HepG2 (cell line): ENCODE results near the gene SPTAN1. TPM values are rescaled to one million over a fixed set of nuclear protein-coding genes. Genes with fewer than 3 reads are reported as not detected.

ENCODE experiments used
- ARHGAP35 ChIP-seq: sonication (generic); formaldehyde crosslinking; IDR thresholded peaks from 2 replicates; pipeline ENCODE4 v1.9.0; 2022; ENCODE audit warnings: mild to moderate bottlenecking, inconsistent platforms, moderate library complexity, missing genetic modification reagents, borderline replicate concordance
- CC2D1A ChIP-seq: sonication (generic); formaldehyde crosslinking; IDR thresholded peaks from 2 replicates; pipeline ENCODE4 v1.8.1; 2023; ENCODE audit warnings: mild to moderate bottlenecking, missing genetic modification reagents
- DDIT3 ChIP-seq: sonication (generic); formaldehyde crosslinking; IDR thresholded peaks from 2 replicates; pipeline ENCODE4 v1.4.0; 2020; ENCODE audit warnings: mild to moderate bottlenecking, missing genetic modification reagents
- FOSL2 ChIP-seq: sonication (generic); formaldehyde crosslinking; IDR thresholded peaks from 2 replicates; pipeline ENCODE4 v1.4.0; 2020; ENCODE audit warnings: missing genetic modification reagents
- GATAD1 ChIP-seq: IDR thresholded peaks from 2 replicates; pipeline ENCODE4 v1.6.1; 2016; ENCODE audit warnings: missing genetic modification reagents, missing compliant biosample characterization
- KDM6A ChIP-seq: IDR thresholded peaks from 2 replicates; pipeline ENCODE4 v1.6.1; 2016; ENCODE audit warnings: low read depth
- MAFF ChIP-seq: IDR thresholded peaks from 2 replicates; pipeline ENCODE4 v1.6.1; 2011; ENCODE audit warnings: low read depth, low read length, improper control_type of control experiment
- TBP ChIP-seq: sonication (generic); formaldehyde crosslinking; IDR thresholded peaks from 2 replicates; pipeline ENCODE4 v1.5.0; 2020; ENCODE audit warnings: missing genetic modification reagents
- TOE1 ChIP-seq: sonication (generic); formaldehyde crosslinking; IDR thresholded peaks from 2 replicates; pipeline ENCODE4 v1.4.0; 2020; ENCODE audit warnings: mild to moderate bottlenecking, missing genetic modification reagents
- ZNF235 ChIP-seq: sonication (generic); formaldehyde crosslinking; IDR thresholded peaks from 2 replicates; pipeline ENCODE4 v1.8.1; 2023; ENCODE audit warnings: mild to moderate bottlenecking, missing genetic modification reagents, borderline replicate concordance
- ZNF362 ChIP-seq: sonication (generic); formaldehyde crosslinking; IDR thresholded peaks from 2 replicates; pipeline ENCODE4 v1.4.0; 2020; ENCODE audit warnings: missing genetic modification reagents, mild to moderate bottlenecking, borderline replicate concordance
- ZNF510 ChIP-seq: sonication (generic); formaldehyde crosslinking; IDR thresholded peaks from 2 replicates; pipeline ENCODE4 v1.4.0; 2020; ENCODE audit warnings: low read depth, mild to moderate bottlenecking, missing genetic modification reagents
- ZNF547 ChIP-seq: sonication (generic); formaldehyde crosslinking; IDR thresholded peaks from 2 replicates; pipeline ENCODE4 v1.5.1; 2020; ENCODE audit warnings: mild to moderate bottlenecking, missing genetic modification reagents
- ZNF740 ChIP-seq: sonication (generic); formaldehyde crosslinking; IDR thresholded peaks from 2 replicates; pipeline ENCODE4 v1.4.0; 2020; ENCODE audit warnings: missing genetic modification reagents
- polyA plus RNA-seq, 8 experiments: library from polyadenylated mRNA; depleted of rRNA in 3 of 8; stranded (reverse) in 7 of 8; unstranded in 1 of 8; fragments of >200 nt; fragmentation: Illumina TruSeq in 4 of 8; extraction: Trizol in 4 of 8; gene quantifications; 2 replicates each; pipeline versions ENCODE4 v1.2.1 to v1.2.3, GENCODE V29; 2011 to 2016; ENCODE audit warnings: low read depth in 4 of 8, missing spikeins in 1 of 8, mixed read lengths in 1 of 8; ENCODE audit not compliant: insufficient read depth in 1 of 8
- total RNA-seq, 5 experiments: library from RNA; depleted of rRNA; stranded (reverse); fragments of >200 nt; fragmentation: Illumina TruSeq; extraction: Trizol; gene quantifications; 2 replicates each; pipeline ENCODE4 v1.2.3, GENCODE V29; 2016; ENCODE audit warnings: low read depth in 1 of 5
- TF ChIP-seq, protein P1 (sequence below): sonication (generic); formaldehyde crosslinking; IDR thresholded peaks from 2 replicates; pipeline ENCODE4 v1.4.0; 2020; ENCODE audit warnings: missing genetic modification reagents
- TF ChIP-seq, protein P2 (sequence below): IDR thresholded peaks from 2 replicates; pipeline ENCODE4 v1.6.1; 2012; ENCODE audit warnings: low read depth, low read length, improper control_type of control experiment
- TF ChIP-seq, protein P3 (sequence below): sonication (generic); formaldehyde crosslinking; IDR thresholded peaks from 2 replicates; pipeline ENCODE4 v1.5.1; 2020; ENCODE audit warnings: mild to moderate bottlenecking, missing genetic modification reagents, borderline replicate concordance
- TF ChIP-seq, protein P4 (sequence below): sonication (generic); formaldehyde crosslinking; IDR thresholded peaks from 2 replicates; pipeline ENCODE4 v1.5.0; 2020; ENCODE audit warnings: mild to moderate bottlenecking, missing genetic modification reagents

Gene SPTAN1
- total and polyA plus RNA-seq, 2 of the 13 experiments (the other 11 are each of a cell fraction or from before 2014, with no cell fraction given) = 106 to 111 TPM

- TF ChIP-seq, protein P1, sequence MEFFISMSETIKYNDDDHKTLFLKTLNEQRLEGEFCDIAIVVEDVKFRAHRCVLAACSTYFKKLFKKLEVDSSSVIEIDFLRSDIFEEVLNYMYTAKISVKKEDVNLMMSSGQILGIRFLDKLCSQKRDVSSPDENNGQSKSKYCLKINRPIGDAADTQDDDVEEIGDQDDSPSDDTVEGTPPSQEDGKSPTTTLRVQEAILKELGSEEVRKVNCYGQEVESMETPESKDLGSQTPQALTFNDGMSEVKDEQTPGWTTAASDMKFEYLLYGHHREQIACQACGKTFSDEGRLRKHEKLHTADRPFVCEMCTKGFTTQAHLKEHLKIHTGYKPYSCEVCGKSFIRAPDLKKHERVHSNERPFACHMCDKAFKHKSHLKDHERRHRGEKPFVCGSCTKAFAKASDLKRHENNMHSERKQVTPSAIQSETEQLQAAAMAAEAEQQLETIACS (CRISPR knock-in tag) = 0 out of 2 replicates have a peak, but pooled peaks have one; percentile 35
- TF ChIP-seq TOE1 (CRISPR knock-in tag) (no peak), MAFF (peak; percentile 85), TBP (CRISPR knock-in tag) (no peak), FOSL2 (CRISPR knock-in tag) (peak; percentile 93), ZNF510 (CRISPR knock-in tag) (no peak), GATAD1 (CRISPR knock-in tag) (0 out of 2 replicates have a peak, but pooled peaks have one; percentile 31), ZNF740 (CRISPR knock-in tag) (no peak), ZNF547 (CRISPR knock-in tag) (no peak), DDIT3 (CRISPR knock-in tag) (no peak), ARHGAP35 (CRISPR knock-in tag) (no peak), ZNF235 (no peak), KDM6A (CRISPR knock-in tag) (0 out of 2 replicates have a peak, but pooled peaks have one; percentile 12), ZNF362 (no peak), CC2D1A (CRISPR knock-in tag) (no peak)
- TF ChIP-seq, protein P2, sequence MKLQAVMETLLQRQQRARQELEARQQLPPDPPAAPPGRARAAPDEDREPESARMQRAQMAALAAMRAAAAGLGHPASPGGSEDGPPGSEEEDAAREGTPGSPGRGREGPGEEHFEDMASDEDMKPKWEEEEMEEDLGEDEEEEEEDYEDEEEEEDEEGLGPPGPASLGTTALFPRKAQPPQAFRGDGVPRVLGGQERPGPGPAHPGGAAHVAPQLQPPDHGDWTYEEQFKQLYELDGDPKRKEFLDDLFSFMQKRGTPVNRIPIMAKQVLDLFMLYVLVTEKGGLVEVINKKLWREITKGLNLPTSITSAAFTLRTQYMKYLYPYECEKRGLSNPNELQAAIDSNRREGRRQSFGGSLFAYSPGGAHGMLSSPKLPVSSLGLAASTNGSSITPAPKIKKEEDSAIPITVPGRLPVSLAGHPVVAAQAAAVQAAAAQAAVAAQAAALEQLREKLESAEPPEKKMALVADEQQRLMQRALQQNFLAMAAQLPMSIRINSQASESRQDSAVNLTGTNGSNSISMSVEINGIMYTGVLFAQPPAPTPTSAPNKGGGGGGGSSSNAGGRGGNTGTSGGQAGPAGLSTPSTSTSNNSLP = no peak
- TF ChIP-seq, protein P3, sequence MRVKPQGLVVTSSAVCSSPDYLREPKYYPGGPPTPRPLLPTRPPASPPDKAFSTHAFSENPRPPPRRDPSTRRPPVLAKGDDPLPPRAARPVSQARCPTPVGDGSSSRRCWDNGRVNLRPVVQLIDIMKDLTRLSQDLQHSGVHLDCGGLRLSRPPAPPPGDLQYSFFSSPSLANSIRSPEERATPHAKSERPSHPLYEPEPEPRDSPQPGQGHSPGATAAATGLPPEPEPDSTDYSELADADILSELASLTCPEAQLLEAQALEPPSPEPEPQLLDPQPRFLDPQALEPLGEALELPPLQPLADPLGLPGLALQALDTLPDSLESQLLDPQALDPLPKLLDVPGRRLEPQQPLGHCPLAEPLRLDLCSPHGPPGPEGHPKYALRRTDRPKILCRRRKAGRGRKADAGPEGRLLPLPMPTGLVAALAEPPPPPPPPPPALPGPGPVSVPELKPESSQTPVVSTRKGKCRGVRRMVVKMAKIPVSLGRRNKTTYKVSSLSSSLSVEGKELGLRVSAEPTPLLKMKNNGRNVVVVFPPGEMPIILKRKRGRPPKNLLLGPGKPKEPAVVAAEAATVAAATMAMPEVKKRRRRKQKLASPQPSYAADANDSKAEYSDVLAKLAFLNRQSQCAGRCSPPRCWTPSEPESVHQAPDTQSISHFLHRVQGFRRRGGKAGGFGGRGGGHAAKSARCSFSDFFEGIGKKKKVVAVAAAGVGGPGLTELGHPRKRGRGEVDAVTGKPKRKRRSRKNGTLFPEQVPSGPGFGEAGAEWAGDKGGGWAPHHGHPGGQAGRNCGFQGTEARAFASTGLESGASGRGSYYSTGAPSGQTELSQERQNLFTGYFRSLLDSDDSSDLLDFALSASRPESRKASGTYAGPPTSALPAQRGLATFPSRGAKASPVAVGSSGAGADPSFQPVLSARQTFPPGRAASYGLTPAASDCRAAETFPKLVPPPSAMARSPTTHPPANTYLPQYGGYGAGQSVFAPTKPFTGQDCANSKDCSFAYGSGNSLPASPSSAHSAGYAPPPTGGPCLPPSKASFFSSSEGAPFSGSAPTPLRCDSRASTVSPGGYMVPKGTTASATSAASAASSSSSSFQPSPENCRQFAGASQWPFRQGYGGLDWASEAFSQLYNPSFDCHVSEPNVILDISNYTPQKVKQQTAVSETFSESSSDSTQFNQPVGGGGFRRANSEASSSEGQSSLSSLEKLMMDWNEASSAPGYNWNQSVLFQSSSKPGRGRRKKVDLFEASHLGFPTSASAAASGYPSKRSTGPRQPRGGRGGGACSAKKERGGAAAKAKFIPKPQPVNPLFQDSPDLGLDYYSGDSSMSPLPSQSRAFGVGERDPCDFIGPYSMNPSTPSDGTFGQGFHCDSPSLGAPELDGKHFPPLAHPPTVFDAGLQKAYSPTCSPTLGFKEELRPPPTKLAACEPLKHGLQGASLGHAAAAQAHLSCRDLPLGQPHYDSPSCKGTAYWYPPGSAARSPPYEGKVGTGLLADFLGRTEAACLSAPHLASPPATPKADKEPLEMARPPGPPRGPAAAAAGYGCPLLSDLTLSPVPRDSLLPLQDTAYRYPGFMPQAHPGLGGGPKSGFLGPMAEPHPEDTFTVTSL (CRISPR knock-in tag) = no peak
- TF ChIP-seq, protein P4, sequence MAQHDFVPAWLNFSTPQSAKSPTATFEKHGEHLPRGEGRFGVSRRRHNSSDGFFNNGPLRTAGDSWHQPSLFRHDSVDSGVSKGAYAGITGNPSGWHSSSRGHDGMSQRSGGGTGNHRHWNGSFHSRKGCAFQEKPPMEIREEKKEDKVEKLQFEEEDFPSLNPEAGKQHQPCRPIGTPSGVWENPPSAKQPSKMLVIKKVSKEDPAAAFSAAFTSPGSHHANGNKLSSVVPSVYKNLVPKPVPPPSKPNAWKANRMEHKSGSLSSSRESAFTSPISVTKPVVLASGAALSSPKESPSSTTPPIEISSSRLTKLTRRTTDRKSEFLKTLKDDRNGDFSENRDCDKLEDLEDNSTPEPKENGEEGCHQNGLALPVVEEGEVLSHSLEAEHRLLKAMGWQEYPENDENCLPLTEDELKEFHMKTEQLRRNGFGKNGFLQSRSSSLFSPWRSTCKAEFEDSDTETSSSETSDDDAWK (CRISPR knock-in tag) = no peak
These were observed 2.9 kb downstream of the SPTAN1 start (continued) for GRCh38 chr9:128555180-128555721.
